Measurements from ENCODE around the gene CNTN4.

The CNTN4 gene

GRCh38 chr3:2110597-2111117 lies 12.0 kb downstream of the CNTN4 start:
- no peak overlapping the region for H3K4me3 ChIP-seq (replicated peaks in 1 of 2; ENCODE audit: low read depth in 2 of 2, low read length in 2 of 2)
- DNase-seq (ENCODE audit: low read depth in 2 of 2), result no peak
- no peak for TF ChIP-seq CTCF (IDR thresholded peaks at IDR 0.05; ENCODE audit: low read depth, low read length)

- DNase-seq (ENCODE audit: low read depth in 2 of 2), result no peak
- H3K4me3 ChIP-seq (replicated peaks in 1 of 2; ENCODE audit: low read depth in 2 of 2, low read length in 2 of 2), result no peak overlapping the region
- TF ChIP-seq CTCF (IDR thresholded peaks at IDR 0.05; ENCODE audit: low read depth, low read length), result no peak
Measured at GRCh38 chr3:2114617-2115275, 16.1 kb downstream of the CNTN4 start.

GRCh38 chr3:2130726-2131125 lies 32.1 kb downstream of the CNTN4 start:
- TF ChIP-seq CTCF (IDR thresholded peaks at IDR 0.05; ENCODE audit: low read depth, low read length), result no peak
- no peak overlapping the region for H3K4me3 ChIP-seq (replicated peaks in 1 of 2; ENCODE audit: low read depth in 2 of 2, low read length in 2 of 2)

GRCh38 chr3:2133146-2133545 lies 34.5 kb downstream of the CNTN4 start:
- no peak overlapping the region for H3K4me3 ChIP-seq (replicated peaks in 1 of 2; ENCODE audit: low read depth in 2 of 2, low read length in 2 of 2)
- no peak for DNase-seq (ENCODE audit: low read depth in 2 of 2)
- no peak for TF ChIP-seq CTCF (IDR thresholded peaks at IDR 0.05; ENCODE audit: low read depth, low read length)

More at GRCh38 chr3:2130726-2131125, 32.1 kb downstream of the CNTN4 start:
- no peak for DNase-seq (ENCODE audit: low read depth in 2 of 2)

GRCh38 chr3:2137651-2138050 lies 39.0 kb downstream of the CNTN4 start:
- no peak overlapping the region for H3K4me3 ChIP-seq (replicated peaks in 1 of 2; ENCODE audit: low read depth in 2 of 2, low read length in 2 of 2)
- DNase-seq (ENCODE audit: low read depth in 2 of 2), result no peak
- TF ChIP-seq CTCF (IDR thresholded peaks at IDR 0.05; ENCODE audit: low read depth, low read length), result no peak

- H3K4me3 ChIP-seq (replicated peaks in 1 of 2; ENCODE audit: low read depth in 2 of 2, low read length in 2 of 2), result no peak overlapping the region
- no peak for DNase-seq (ENCODE audit: low read depth in 2 of 2)
- TF ChIP-seq CTCF (IDR thresholded peaks at IDR 0.05; ENCODE audit: low read depth, low read length), result no peak
Measured at GRCh38 chr3:2141482-2141881, 42.8 kb downstream of the CNTN4 start.

Measured in cardiac fibroblast (primary cell).